GM13977 (cell line): Measurements from ENCODE around the gene C1QL2.

Source experiments
- DNase-seq: peaks from one replicate; pipeline ENCODE4 v3.0.0; 2012; ENCODE audit warnings: low spot score
- in situ Hi-C: fragments of 300-500 bp; cut with MboI; formaldehyde crosslinking; loops from one replicate; pipeline ENCODE4 v1.12.0; 2022; ENCODE audit warnings: low sequenced_read_pairs, low pct_unique_long_range_greater_than_20kb, mixed read lengths, inconsistent platforms; ENCODE audit not compliant: unreplicated experiment
- TF ChIP-seq, protein P1 (sequence below): IDR thresholded peaks from 2 replicates; pipeline ENCODE4 v1.5.1; 2012; ENCODE audit warnings: mild to moderate bottlenecking, control low read depth; ENCODE audit not compliant: insufficient read depth; ENCODE audit errors: extremely low read depth, missing control alignments

C1QL2 gene

DNA sequence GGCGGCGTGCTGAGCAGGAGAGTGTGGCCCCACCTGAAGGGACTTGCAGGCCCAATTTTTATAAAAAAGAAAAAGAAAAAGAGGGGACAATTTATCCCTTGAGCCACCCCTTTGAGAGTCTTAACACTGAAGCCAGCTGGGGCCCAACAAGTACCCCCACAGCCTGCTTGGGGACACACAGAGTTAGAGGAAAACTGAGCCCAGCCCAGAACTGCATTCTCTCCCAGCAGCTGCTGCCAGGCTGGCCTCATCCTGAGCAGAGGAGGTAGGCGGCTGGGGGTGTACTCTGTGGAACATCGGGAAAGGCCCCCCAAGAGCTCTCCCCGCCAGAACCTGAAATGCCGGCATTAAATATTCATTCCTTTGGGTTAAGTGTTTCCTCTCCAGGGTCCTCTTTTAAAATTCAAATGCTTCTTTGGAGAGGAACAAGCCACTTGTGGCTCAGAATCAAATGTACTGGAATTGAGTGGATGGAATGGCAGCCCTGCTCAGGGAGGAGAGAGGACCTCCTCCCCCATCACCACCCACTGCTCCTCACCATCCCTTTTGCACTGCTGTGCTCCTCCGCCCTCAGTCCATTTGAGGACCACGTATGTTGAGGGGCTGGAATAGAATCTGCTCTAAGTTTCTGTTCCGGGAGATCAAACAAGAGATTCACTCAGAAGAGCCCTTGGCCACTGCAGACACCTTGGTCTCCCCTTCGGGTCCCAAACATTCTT, 45.6 kb downstream of the C1QL2 start:
- TF ChIP-seq, protein P1, sequence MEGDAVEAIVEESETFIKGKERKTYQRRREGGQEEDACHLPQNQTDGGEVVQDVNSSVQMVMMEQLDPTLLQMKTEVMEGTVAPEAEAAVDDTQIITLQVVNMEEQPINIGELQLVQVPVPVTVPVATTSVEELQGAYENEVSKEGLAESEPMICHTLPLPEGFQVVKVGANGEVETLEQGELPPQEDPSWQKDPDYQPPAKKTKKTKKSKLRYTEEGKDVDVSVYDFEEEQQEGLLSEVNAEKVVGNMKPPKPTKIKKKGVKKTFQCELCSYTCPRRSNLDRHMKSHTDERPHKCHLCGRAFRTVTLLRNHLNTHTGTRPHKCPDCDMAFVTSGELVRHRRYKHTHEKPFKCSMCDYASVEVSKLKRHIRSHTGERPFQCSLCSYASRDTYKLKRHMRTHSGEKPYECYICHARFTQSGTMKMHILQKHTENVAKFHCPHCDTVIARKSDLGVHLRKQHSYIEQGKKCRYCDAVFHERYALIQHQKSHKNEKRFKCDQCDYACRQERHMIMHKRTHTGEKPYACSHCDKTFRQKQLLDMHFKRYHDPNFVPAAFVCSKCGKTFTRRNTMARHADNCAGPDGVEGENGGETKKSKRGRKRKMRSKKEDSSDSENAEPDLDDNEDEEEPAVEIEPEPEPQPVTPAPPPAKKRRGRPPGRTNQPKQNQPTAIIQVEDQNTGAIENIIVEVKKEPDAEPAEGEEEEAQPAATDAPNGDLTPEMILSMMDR: no peak
- in situ Hi-C loops: no loop called here
- DNase-seq: no peak

DNA sequence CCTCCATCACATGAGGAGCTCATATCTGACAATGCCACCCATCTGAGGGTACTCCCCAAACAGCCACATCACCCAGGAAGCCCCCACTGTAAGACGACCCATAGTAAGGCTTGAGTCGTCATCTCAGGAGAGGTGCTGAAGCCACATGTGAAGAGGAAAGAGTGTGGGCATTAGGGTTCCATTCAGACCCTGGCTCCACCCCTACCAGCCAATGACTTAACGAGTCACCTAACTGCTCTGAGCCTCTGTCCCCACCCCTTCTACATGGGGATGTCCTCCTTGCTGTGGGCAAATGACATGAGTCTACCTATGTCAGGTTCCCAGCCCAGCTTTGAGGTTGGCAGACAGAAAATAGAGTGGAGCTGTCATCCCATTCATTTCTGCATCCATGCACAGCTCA, 46.3 kb downstream of the C1QL2 start:
- DNase-seq: no peak
- in situ Hi-C loops: no loop called here
- TF ChIP-seq, protein P1: no peak

GRCh38 chr2:119111115-119111975, 47.2 kb downstream of the C1QL2 start:
- in situ Hi-C loops: no loop called here
- no peak for DNase-seq
- TF ChIP-seq, protein P1: no peak

- no peak for DNase-seq
- TF ChIP-seq, protein P1: no peak
- in situ Hi-C loops: no loop called here
Measured at GRCh38 chr2:119109866-119110265, 48.7 kb downstream of the C1QL2 start.

GRCh38 chr2:119108186-119108585, 50.4 kb downstream of the C1QL2 start:
- in situ Hi-C loops: no loop called here
- DNase-seq: no peak
- TF ChIP-seq, protein P1: no peak

DNA sequence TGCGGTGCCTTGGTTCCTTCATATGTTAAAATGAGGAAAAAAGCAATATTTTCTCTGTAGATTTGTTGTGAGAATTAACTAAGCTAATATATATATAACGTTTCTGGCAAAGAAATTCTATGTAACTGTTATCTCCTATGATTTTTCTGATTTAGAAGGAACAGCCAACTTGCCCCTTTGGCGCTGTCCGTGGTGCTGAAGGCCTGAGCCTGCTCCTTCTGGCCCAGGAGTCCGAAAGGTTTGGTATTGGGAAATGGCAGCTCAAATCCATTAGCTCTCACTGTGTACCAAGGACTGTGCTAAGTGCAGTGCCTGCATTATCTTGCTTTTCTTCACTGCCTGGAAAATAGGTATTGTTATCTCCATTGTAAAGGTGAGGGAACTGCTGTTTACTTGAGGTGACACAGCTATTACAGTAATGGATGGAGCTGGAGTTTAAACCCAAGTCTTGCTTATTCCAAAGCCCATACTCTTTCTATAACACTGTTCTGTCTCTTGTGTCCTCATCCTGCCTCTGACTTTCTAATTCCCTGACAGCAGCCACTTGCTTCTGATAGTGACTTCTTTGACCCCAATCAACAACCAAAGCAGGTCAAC, 52.2 kb downstream of the C1QL2 start:
- TF ChIP-seq, protein P1: no peak

More for the DNA sequence above, 52.2 kb downstream of the C1QL2 start:
- in situ Hi-C loops: no loop called here
- DNase-seq: no peak
